IMR-90 (cell line): ENCODE measurements around the gene PRKCE. TPM values are rescaled to one million over a fixed set of nuclear protein-coding genes. Genes with fewer than 3 reads are reported as not detected.
A peak's percentile ranks its signal among the peaks of the same experiment; 100 is the strongest.

Source experiments
- ATAC-seq: fragments of 200-7000 bp; cut with Tn5 transposase; 2 replicates; pipeline ENCODE4 v1.9.1; 2020; ENCODE audit warnings: low read depth, mild to moderate bottlenecking, moderate library complexity
- BruUV-seq: library from RNA; stranded (reverse); fragments of 400-500 nt; replicated peaks from 2 replicates; lab custom pipeline; 2021; lab: Mats Ljungman, UMichigan
- CTCF ChIA-PET: fragments of 300-600 bp; formaldehyde crosslinking; extraction: SDS; loops from one replicate; lab custom pipeline; 2021; ENCODE audit warnings: antibody characterized with exemption; lab: Yijun Ruan, JAX
- POLR2A ChIA-PET: fragments of 300-600 bp; sonication (Branson Sonifier 250); formaldehyde crosslinking; loops from one replicate; lab custom pipeline; 2022; ENCODE audit warnings: antibody characterized with exemption; ENCODE audit not compliant: unreplicated experiment; lab: Charles Lee
- DNase-seq: peaks from one replicate; pipeline ENCODE4 v3.0.0; 2013
- H2AFZ ChIP-seq: replicated peaks from 2 replicates; pipeline ENCODE3; 2013; ENCODE audit warnings: low read length, mild to moderate bottlenecking; ENCODE audit not compliant: poor library complexity
- H2AK5ac ChIP-seq: 2 replicates; pipeline ENCODE4 v1.6.1; 2013; ENCODE audit warnings: low read depth, low read length, inconsistent platforms
- H2AK9ac ChIP-seq: replicated peaks from 2 replicates; pipeline ENCODE3; 2013; ENCODE audit warnings: mild to moderate bottlenecking, low read depth, low read length, moderate library complexity; ENCODE audit not compliant: poor library complexity
- H2BK120ac ChIP-seq: 2 replicates; pipeline ENCODE4 v1.6.1; 2013; ENCODE audit warnings: low read depth, low read length, inconsistent platforms
- H2BK15ac ChIP-seq: 3 replicates; pipeline ENCODE4 v1.6.1; 2013; ENCODE audit warnings: low read depth, low read length, inconsistent platforms
- H2BK20ac ChIP-seq: 2 replicates; pipeline ENCODE4 v1.6.1; 2013; ENCODE audit warnings: low read depth, mild to moderate bottlenecking, inconsistent platforms, low read length, moderate library complexity
- H2BK5ac ChIP-seq: 2 replicates; pipeline ENCODE4 v1.6.1; 2013; ENCODE audit warnings: mild to moderate bottlenecking, low read depth, low read length, inconsistent platforms; ENCODE audit not compliant: poor library complexity, severe bottlenecking
- H3K14ac ChIP-seq: replicated peaks from 2 replicates; pipeline ENCODE4 v1.6.1; 2013; ENCODE audit warnings: low read depth, low read length, inconsistent platforms
- H3K18ac ChIP-seq: 2 replicates; pipeline ENCODE4 v1.6.1; 2013; ENCODE audit warnings: low read depth, low read length, control low read depth
- H3K23ac ChIP-seq: 2 replicates; pipeline ENCODE4 v1.6.1; 2013; ENCODE audit warnings: low read depth, low read length, inconsistent platforms
- H3K27ac ChIP-seq: 2 replicates; pipeline ENCODE4 v1.5.1; 2013; ENCODE audit warnings: mild to moderate bottlenecking, control low read depth, low read length; ENCODE audit not compliant: insufficient read depth
- H3K27me3 ChIP-seq: 2 replicates; pipeline ENCODE4 v1.6.1; 2013; ENCODE audit warnings: low read length; ENCODE audit not compliant: control insufficient read depth, insufficient read depth
- H3K36me3 ChIP-seq: 2 replicates; pipeline ENCODE4 v1.6.1; 2013; ENCODE audit warnings: low read length, mixed read lengths; ENCODE audit not compliant: control insufficient read depth, insufficient read depth
- H3K4ac ChIP-seq: 2 replicates; pipeline ENCODE4 v1.6.1; 2013; ENCODE audit warnings: low read depth, low read length, inconsistent platforms
- H3K4me1 ChIP-seq: 2 replicates; pipeline ENCODE4 v1.6.1; 2013; ENCODE audit warnings: low read length, mixed read lengths; ENCODE audit not compliant: control insufficient read depth, insufficient read depth
- H3K4me2 ChIP-seq: 2 replicates; pipeline ENCODE4 v1.6.1; 2013; ENCODE audit warnings: low read depth, mild to moderate bottlenecking, control low read depth, low read length, moderate library complexity
- H3K4me3 ChIP-seq: 2 replicates; pipeline ENCODE4 v1.5.1; 2013; ENCODE audit warnings: low read depth, mild to moderate bottlenecking, control low read depth, low read length, moderate library complexity; ENCODE audit not compliant: insufficient read depth
- H3K56ac ChIP-seq: 2 replicates; pipeline ENCODE4 v1.6.1; 2013; ENCODE audit warnings: low read length, inconsistent platforms; ENCODE audit not compliant: insufficient read depth; ENCODE audit errors: extremely low read depth
- H3K79me1 ChIP-seq, 2 experiments: 2 replicates each; pipeline ENCODE4 v1.6.1; 2013; ENCODE audit warnings: low read length in 2 of 2, inconsistent platforms in 1 of 2, low read depth in 1 of 2
- H3K9ac ChIP-seq: 2 replicates; pipeline ENCODE4 v1.6.1; 2013; ENCODE audit warnings: low read depth, low read length, control low read depth
- H3K9me1 ChIP-seq: 2 replicates; pipeline ENCODE4 v1.6.1; 2013; ENCODE audit warnings: low read length, inconsistent platforms; ENCODE audit not compliant: insufficient read depth
- H3K9me3 ChIP-seq: 2 replicates; pipeline ENCODE4 v1.6.1; 2013; ENCODE audit warnings: low read length; ENCODE audit not compliant: control insufficient read depth, insufficient read depth
- H4K20me1 ChIP-seq: 2 replicates; pipeline ENCODE4 v1.6.1; 2013; ENCODE audit warnings: low read length, inconsistent platforms; ENCODE audit not compliant: insufficient read depth
- H4K5ac ChIP-seq: 2 replicates; pipeline ENCODE4 v1.6.1; 2013; ENCODE audit warnings: mild to moderate bottlenecking, low read depth, low read length, control low read depth
- H4K8ac ChIP-seq, 2 experiments: 2 replicates each; pipeline ENCODE4 v1.6.1; 2013; ENCODE audit warnings: low read depth in 2 of 2, low read length in 2 of 2, control low read depth in 1 of 2, inconsistent platforms in 1 of 2
- H4K91ac ChIP-seq: 2 replicates; pipeline ENCODE4 v1.6.1; 2013; ENCODE audit warnings: low read depth, low read length, inconsistent platforms; ENCODE audit not compliant: insufficient read depth
- CEBPB ChIP-seq: IDR thresholded peaks from 2 replicates; pipeline ENCODE4 v1.6.1; 2012; ENCODE audit warnings: low read depth, low read length, improper control_type of control experiment
- FOS ChIP-seq: fragments of 150-350 bp; IDR thresholded peaks from 2 replicates; pipeline ENCODE4 v1.6.1; 2016; ENCODE audit warnings: low read depth, low read length
- MAFK ChIP-seq: IDR thresholded peaks from 2 replicates; pipeline ENCODE4 v1.6.1; 2012; ENCODE audit warnings: low read depth, low read length, improper control_type of control experiment
- MAZ ChIP-seq: IDR thresholded peaks from 2 replicates; pipeline ENCODE4 v1.6.1; 2012; ENCODE audit warnings: low read depth, mild to moderate bottlenecking, low read length, improper control_type of control experiment, moderate library complexity, borderline replicate concordance
- MXI1 ChIP-seq: IDR thresholded peaks from 2 replicates; pipeline ENCODE4 v1.6.1; 2012; ENCODE audit warnings: low read depth, mild to moderate bottlenecking, low read length, moderate library complexity, borderline replicate concordance
- POLR2A ChIP-seq: IDR thresholded peaks from 2 replicates; pipeline ENCODE4 v1.6.1; 2012; ENCODE audit warnings: mild to moderate bottlenecking, low read depth, low read length
- RCOR1 ChIP-seq: IDR thresholded peaks from 2 replicates; pipeline ENCODE4 v1.6.1; 2012; ENCODE audit warnings: mild to moderate bottlenecking, low read length, improper control_type of control experiment; ENCODE audit not compliant: insufficient replicate concordance
- RFX5 ChIP-seq: IDR thresholded peaks from 2 replicates; pipeline ENCODE4 v1.8.0; 2012; ENCODE audit warnings: low read depth, mild to moderate bottlenecking, low read length, moderate library complexity
- WGBS, 2 experiments: methylation state at CpG; one replicate each; pipeline versions ENCODE4 v1.1.5 to v1.1.7; 2013; ENCODE audit warnings: missing lambda C conversion rate in 2 of 2; ENCODE audit not compliant: insufficient read length in 1 of 2; ENCODE audit errors: extremely low coverage in 2 of 2; 5-methylcytosine and 5-hydroxymethylcytosine counted together
- dilution Hi-C: fragments of 300-500 bp; cut with HindIII; formaldehyde crosslinking; loops from one replicate; pipeline ENCODE4 v1.14.3; 2018; ENCODE audit warnings: low sequenced_read_pairs; ENCODE audit not compliant: unreplicated experiment
- in situ Hi-C: fragments of 300-500 bp; cut with MboI; formaldehyde crosslinking; loops from 3 replicates; pipeline ENCODE4 v1.14.3; 2019; ENCODE audit warnings: low sequenced_read_pairs, inconsistent platforms, mixed read lengths
- intact Hi-C: fragments of 100-400 bp; cut with micrococcal nuclease; formaldehyde crosslinking; loops from 2 replicates; pipeline ENCODE4 v1.10.0; 2022
- polyA plus RNA-seq, 3 experiments: library from polyadenylated mRNA; depleted of rRNA; stranded (reverse); fragments of >200 nt; gene quantifications; 2 replicates each; pipeline ENCODE4 v1.2.3, GENCODE V29; 2012; ENCODE audit warnings: low replicate concordance in 1 of 3
- total RNA-seq: library from RNA; depleted of rRNA; stranded (reverse); fragments of >200 nt; gene quantifications from 2 replicates; pipeline ENCODE4 v1.2.3, GENCODE V29; 2012

Gene PRKCE
- total and polyA plus RNA-seq, 2 of the 4 experiments (the other 2 are of a cell fraction) = 8.1 to 32.4 TPM

DNA sequence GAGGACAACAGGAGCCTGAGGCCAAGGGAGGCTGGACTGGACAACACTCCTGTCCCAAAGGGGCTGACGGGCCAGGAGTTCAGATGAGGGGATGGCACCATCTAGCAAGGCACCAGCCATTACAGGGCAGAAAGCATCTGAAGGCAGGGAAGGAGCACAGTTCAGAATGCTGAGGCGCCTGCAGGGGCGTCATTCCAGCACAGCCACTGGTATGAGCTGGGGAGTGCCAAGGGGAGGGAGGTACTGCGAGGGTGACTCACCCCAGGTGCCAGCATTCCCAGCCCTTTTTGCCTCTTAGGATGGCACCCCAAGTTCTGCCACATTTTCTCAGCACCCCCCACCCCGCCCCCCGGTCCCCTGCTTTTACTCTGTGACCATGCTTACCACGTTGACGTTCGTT is 515.9 kb downstream of the PRKCE start:
- in situ Hi-C loops = no loop called here
- H3K4me1 ChIP-seq = peaks cover 39% of the 10 kb centered on the region

More for the DNA sequence above, 515.9 kb downstream of the PRKCE start:
- BruUV-seq = no TSS peak
- no peaks in the 10 kb centered on the region for H3K9me3 ChIP-seq
- H2BK120ac ChIP-seq = peak overlapping the region; percentile 35; the same call in 1 of the 2 replicates
- 0 out of 2 replicates have a peak overlapping the region, but pooled peaks have one; percentile 18 for H3K18ac ChIP-seq
- DNase-seq = no peak
- no peak for ATAC-seq
- no peaks in the 10 kb centered on the region; the same call in 1 of the 2 replicates for H4K20me1 ChIP-seq
- peak overlapping the region; percentile 25 for H3K4ac ChIP-seq
- POLR2A ChIA-PET = no interaction called here
- H3K36me3 ChIP-seq = peaks cover 5% of the 10 kb centered on the region; the same call in 1 of the 2 replicates
- WGBS, 2 experiments = 100% methylated on average over 1 of the region's 9 CpGs; no CpG with 5 or more reads in 1 of the 2 experiments
- H3K27ac ChIP-seq = no peak overlapping the region
- H3K9ac ChIP-seq = no peak overlapping the region
- H2AFZ ChIP-seq = no peak overlapping the region
- no peak for TF ChIP-seq RFX5
- no peak for TF ChIP-seq MAZ
- TF ChIP-seq MAFK = no peak
- no peak for TF ChIP-seq RCOR1
- TF ChIP-seq FOS = no peak
- no peak for TF ChIP-seq MXI1
- TF ChIP-seq CEBPB = no peak
- no peak for TF ChIP-seq POLR2A
- dilution Hi-C loops (no loop called here), intact Hi-C loops (no loop called here)
- no peak overlapping the region for H3K56ac ChIP-seq
- peak overlapping the region; percentile 83 for H2AK5ac ChIP-seq
- H4K5ac ChIP-seq = no peak overlapping the region; the same call in 1 of the 2 replicates
- peak overlapping the region; percentile 12; the same call in 1 of the 3 replicates for H2BK15ac ChIP-seq
- no peak overlapping the region; a peak in 1 of 4 replicates for H4K8ac ChIP-seq
- H3K9me1 ChIP-seq = peaks cover 42% of the 10 kb centered on the region
- CTCF ChIA-PET = interaction anchor here (0.7 kb wide), 1 partner anchor 173 kb away, joined by 3 read pairs; no protein-coding TSS in a partner anchor
- no peaks in the 10 kb centered on the region for H3K27me3 ChIP-seq
- H2AK9ac ChIP-seq = no peak overlapping the region
- no peak overlapping the region for H3K4me2 ChIP-seq
- H3K79me1 ChIP-seq = peaks cover 0 to 43% of the 10 kb centered on the region in 2 experiments; a peak in 2 of 4 replicates
- H3K14ac ChIP-seq = peak overlapping the region; percentile 55; the same call in 1 of the 2 replicates
- peak overlapping the region; percentile 38; the same call in 1 of the 2 replicates for H2BK20ac ChIP-seq
- H3K23ac ChIP-seq = no peak overlapping the region; the same call in 1 of the 2 replicates
- H3K4me3 ChIP-seq = no peak overlapping the region
- H2BK5ac ChIP-seq = no peak overlapping the region
- no peak overlapping the region; the same call in 1 of the 2 replicates for H4K91ac ChIP-seq
